ENCODE measurements around the gene CYTH2. TPM values are rescaled to one million over a fixed set of nuclear protein-coding genes. Genes with fewer than 3 reads are reported as not detected.

The CYTH2 gene
- total RNA-seq, 1 donor from 2014 or later, result 75.2 TPM

GRCh38 chr19:48506138-48506733 is 37.1 kb downstream of the CYTH2 start:
- no peak overlapping the region for H3K4me3 ChIP-seq
- H3K36me3 ChIP-seq, result no peaks in the 10 kb centered on the region
- no peak for ATAC-seq
- peaks cover 11% of the 10 kb centered on the region for H3K4me1 ChIP-seq
- H3K9me3 ChIP-seq, result no peaks in the 10 kb centered on the region
- H3K27me3 ChIP-seq (ENCODE audit: low read depth), result peaks cover 13% of the 10 kb centered on the region
- intact Hi-C loops (cut with DNase I), result no loop called here
- H3K27ac ChIP-seq, result no peak overlapping the region
- DNase-seq, result no peak
- TF ChIP-seq CTCF (IDR thresholded peaks at IDR 0.05), result peak; percentile 36

- no peak for TF ChIP-seq CTCF (IDR thresholded peaks at IDR 0.05)
- peaks cover 28% of the 10 kb centered on the region for H3K27me3 ChIP-seq (ENCODE audit: low read depth)
- no peaks in the 10 kb centered on the region for H3K9me3 ChIP-seq
- no peak overlapping the region for H3K4me3 ChIP-seq
- H3K27ac ChIP-seq, result no peak overlapping the region
- DNase-seq (no peak), ATAC-seq (no peak)
- peaks cover 15% of the 10 kb centered on the region for H3K4me1 ChIP-seq
- intact Hi-C loops (cut with DNase I), result no loop called here
- H3K36me3 ChIP-seq, result no peaks in the 10 kb centered on the region
Measured at GRCh38 chr19:48507911-48508439, 38.8 kb downstream of the CYTH2 start.

DNA sequence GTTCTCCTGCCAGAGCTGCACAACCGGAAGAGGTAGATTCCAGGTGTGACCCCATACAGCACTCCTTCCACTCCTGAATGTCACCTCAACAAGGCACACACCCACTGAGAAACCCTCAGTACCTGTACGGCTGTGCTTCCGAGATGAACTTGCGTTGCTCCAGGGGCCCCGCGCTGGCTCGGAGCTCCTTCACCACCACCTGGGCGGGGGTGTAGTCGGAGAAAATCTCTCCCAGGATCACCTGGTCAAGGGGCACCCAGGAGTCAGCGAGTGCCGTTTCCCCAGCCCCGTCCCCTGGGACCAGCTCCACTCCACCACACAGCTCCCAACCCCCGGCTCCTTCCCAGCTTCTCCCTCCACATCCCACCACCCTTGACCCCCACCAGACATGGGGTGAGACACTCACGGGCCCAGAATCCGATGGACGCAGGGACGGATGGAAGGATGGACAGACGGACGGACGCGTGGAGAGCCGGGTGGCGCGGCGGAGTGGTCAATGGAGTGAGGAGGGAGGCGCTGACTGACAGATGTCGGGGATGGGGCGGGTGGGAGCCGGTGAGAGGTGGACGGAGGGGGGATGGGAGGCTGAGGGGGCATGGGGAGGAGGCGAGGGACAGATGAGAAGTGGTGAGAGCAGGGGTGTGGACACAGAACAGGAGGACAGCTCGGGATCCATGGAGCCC is 39.7 kb downstream of the CYTH2 start:
- H3K36me3 ChIP-seq, result no peaks in the 10 kb centered on the region
- no peak for DNase-seq

DNA sequence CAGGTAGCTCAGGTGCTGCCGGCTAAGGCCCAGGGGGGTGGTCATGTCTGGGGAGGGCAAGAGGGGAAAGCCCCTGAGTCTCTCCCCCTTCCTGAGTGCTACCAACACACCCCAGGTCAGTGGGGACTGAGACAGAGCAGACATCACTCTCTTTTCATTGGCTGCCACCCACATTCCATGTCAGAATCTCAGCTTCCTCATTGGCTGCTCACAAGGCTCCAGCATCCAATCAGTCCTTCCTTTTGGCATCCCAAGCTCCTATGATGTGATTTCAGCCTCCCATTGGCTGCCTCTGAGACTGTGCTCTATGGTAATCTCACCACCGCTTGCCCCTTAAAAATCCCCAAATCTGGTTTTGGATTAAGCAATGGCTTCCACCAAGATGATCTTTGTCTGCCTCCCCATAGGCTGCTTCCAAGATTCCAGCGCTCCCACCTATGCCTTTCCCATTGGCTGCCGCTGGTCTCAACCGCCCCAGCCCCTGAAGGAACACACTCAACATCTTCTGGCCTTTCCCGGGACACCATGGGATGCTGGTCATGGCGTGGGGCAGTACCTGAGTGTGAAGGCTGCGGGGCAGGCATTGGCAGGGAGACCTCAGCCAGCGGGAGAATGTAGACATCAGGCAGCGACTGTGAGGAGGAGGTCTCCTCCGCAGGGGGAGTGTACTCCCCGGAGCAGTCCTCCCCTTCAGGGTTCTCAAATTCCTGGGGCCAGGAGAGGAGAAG is 40.5 kb downstream of the CYTH2 start:
- Histone ChIP-seq H3K4me3 (no peak overlapping the region), H3K27ac (no peak overlapping the region), H3K27me3 (ENCODE audit: low read depth) (peaks cover 40% of the 10 kb centered on the region), H3K9me3 (no peaks in the 10 kb centered on the region), H3K4me1 (peaks cover 27% of the 10 kb centered on the region), H3K36me3 (no peaks in the 10 kb centered on the region)
- ATAC-seq, result no peak
- intact Hi-C loops (cut with DNase I), result no loop called here
- DNase-seq, result no peak
- no peak for TF ChIP-seq CTCF (IDR thresholded peaks at IDR 0.05)

More for the DNA sequence above, 39.7 kb downstream of the CYTH2 start:
- intact Hi-C loops (cut with DNase I), result no loop called here
- Histone ChIP-seq H3K9me3 (no peaks in the 10 kb centered on the region), H3K4me3 (no peak overlapping the region), H3K27me3 (ENCODE audit: low read depth) (peaks cover 37% of the 10 kb centered on the region), H3K4me1 (peaks cover 24% of the 10 kb centered on the region), H3K27ac (no peak overlapping the region)
- TF ChIP-seq CTCF (IDR thresholded peaks at IDR 0.05), result no peak
- no peak for ATAC-seq

GRCh38 chr19:48510421-48511268 is 41.5 kb downstream of the CYTH2 start:
- Histone ChIP-seq H3K9me3 (no peaks in the 10 kb centered on the region), H3K27me3 (ENCODE audit: low read depth) (peaks cover 40% of the 10 kb centered on the region), H3K4me3 (peak overlapping the region; percentile 21), H3K27ac (no peak overlapping the region), H3K4me1 (peaks cover 27% of the 10 kb centered on the region), H3K36me3 (no peaks in the 10 kb centered on the region)
- TF ChIP-seq CTCF (IDR thresholded peaks at IDR 0.05), result no peak
- intact Hi-C loops (cut with DNase I), result no loop called here
- peak; percentile 71 for DNase-seq
- ATAC-seq, result peak; percentile 67 to 72
